NK-92 (cell line): ENCODE results near the gene KLF5.
"Not testable (repeated sequence)": the region's sequence is repeated elsewhere in the genome, so short reads cannot be mapped to it uniquely, and the experiment has no call there.

Experiments used
- DNase-seq: peaks from one replicate; lab custom pipeline; 2025; ENCODE audit not compliant: unreplicated experiment; lab: John Stamatoyannopoulos, UW

KLF5 gene

DNA sequence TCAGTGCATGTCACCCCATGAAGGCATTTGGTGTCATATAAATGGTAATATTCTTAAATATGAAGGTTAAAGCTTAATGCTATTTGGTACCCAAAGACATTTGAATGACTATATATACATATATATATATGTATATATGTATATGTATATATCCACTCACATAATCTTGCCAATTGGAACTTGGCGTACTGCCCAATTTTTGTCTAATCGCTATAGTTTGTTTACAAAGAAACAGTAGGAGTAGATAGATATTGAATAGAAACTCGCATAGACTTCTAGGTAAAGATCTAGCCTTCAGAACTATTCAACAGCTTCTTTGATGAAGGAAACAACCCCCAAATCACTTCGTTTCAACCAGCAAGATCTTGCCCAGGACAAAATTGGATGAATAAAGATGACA is 24.1 kb downstream of the KLF5 start:
- no peak for DNase-seq

DNA sequence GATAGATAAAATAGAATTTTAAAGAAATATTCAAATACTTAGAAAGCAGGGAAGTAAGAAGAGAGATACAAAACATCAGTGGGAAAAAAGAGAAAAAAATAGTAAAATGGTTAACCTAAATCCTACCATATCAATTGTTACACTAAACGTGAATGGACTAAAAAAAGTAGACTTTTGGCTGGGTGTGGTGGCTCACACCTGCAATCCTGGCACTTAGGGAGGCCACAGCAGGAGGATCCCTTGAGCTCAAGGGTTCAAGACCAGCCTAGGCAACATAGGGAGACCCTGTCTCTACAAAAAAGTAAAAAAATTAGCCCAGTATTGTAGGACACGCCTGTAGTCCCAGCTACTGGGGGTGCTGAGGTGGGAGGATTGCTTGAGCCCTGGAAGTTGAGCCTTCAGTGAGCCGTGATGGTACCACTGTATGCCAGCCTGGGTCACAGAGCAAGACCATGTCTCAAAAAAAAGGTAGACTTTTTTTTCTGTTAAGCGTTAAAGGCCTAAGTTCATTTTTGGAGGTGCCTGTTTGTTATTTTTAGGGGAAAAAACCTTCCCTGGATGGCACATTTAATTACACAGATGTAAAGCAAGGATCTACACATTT is 29.6 kb downstream of the KLF5 start:
- DNase-seq = no peak

DNA sequence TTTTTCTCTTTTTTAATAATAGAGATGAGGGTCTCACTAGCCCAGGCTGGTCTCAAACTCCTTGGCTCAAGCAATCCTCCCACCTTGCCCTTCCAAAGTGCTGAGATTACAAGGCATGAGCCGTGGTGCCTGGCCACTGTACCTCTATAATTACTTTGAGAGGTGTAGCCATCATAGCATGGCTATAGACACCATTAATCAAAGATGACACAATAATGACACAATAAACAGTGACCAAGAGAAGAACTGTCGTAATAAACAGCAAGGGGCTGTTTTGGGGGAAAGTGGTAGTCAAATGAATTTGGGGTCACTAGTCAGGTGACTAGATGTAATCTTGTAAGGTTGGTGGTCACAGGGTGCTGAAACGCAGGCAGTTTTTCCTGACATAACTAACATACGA is 30.4 kb downstream of the KLF5 start:
- no peak for DNase-seq

DNA sequence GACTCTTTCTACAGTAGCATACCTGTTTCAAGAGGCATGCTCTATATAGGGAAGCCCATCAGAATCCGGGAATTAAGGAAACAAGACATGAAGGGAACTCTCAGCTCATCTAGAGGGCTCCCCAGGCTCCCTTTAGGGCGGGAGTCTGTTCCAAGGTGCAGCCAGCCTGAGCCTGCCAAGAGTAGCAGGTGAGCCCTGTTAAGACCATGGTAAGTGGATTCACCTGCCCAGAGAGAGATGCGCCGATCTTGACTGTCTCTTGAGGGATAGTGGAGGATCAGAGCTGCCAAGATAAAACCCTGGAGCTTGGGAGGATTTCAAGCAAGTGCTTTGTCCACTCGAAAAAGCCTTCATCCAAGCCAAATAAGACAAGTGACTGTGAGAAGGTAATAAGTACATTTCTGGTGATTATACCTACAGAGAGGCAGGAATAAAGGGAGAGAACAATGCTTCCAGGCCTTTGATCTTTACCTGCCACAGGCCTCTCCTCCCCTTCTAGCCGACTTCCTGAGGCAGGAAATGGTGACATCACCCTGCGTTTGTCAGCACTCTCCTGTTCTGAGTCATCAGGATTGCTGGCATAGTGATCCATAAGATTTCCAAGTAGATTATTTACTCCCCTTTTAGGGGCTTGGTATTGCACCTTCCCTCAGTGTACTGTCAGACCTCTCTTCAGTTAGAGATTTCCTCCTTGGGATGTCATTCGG is 31.5 kb downstream of the KLF5 start:
- no peak for DNase-seq

GRCh38 chr13:73090823-73091187 is 32.0 kb downstream of the KLF5 start:
- no peak for DNase-seq

DNA sequence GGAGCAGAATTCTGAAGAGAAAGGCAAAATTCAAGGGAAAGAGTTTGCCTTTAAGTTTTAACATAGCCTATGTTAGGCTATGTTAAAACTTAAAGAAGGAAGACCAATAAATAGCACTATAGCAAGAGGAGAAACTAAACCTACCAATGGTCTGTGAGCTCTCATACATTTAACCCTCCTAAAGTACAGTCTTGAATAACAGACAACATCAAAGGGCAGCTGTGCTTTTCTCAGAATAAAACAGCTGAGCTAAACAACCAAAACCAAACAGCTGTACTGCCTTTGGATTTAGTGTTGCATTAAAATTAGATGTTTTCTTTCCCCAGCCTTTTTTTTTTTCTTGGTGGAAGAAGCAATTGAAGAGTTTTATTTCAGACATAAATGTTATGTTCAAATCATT is 34.0 kb downstream of the KLF5 start:
- no peak for DNase-seq

- DNase-seq = no peak
These were observed 37.4 kb downstream of the KLF5 start for GRCh38 chr13:73096173-73096572.

- DNase-seq = no peak
These were observed 37.8 kb downstream of the KLF5 start for GRCh38 chr13:73096638-73097037.

DNA sequence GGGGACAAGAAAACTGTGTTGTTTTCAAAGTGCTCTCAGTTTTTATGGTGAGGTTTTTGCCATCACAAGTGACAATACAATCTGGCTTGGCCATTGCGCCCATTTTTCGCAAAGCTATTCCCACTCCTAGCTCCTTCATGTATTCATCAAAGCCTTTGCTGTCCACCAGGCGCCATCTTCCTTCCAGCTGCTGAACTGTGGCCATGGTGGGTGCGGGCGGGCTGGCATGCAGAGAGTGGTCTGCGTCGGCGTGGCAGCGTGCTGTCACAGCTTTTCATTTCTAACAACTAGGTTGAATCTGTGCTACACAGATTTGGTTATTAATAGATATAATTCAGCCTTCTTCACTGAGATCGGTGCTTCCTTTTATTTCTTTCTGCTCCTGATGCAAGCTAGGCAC is 42.0 kb downstream of the KLF5 start:
- DNase-seq = not testable (repeated sequence)

DNA sequence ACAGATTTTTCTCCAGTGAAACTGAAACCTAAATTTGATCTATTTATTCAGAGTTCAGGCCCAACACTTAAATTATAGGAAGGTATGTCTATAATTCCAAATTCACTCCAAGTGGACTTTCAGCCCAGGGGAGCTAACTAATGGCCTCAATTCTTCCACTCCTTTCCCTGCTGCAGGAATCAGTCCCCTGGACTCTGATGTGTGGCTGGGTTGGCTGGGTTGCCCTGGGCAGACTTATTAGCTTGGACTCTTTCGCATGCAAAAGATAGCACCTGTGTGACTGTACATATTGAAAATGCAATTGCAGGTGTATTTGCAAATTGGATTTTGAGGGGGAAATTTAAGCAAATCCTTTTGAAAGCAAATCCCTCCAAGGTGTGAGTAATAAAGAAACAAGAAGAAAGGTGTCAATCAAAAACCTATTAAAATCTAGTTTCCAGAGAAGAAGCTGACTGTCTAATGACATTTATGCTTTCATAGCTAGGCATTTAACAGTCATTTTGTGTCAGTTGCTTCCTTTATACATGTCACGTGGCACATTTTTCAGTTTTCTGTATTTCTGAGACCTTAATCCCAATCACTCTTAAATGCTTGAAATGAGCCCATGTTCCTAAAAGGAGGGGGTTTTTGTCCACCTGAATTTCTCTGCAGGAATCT is 42.7 kb downstream of the KLF5 start:
- no peak for DNase-seq

GRCh38 chr13:73103238-73103637 is 44.4 kb downstream of the KLF5 start:
- DNase-seq = no peak

DNA sequence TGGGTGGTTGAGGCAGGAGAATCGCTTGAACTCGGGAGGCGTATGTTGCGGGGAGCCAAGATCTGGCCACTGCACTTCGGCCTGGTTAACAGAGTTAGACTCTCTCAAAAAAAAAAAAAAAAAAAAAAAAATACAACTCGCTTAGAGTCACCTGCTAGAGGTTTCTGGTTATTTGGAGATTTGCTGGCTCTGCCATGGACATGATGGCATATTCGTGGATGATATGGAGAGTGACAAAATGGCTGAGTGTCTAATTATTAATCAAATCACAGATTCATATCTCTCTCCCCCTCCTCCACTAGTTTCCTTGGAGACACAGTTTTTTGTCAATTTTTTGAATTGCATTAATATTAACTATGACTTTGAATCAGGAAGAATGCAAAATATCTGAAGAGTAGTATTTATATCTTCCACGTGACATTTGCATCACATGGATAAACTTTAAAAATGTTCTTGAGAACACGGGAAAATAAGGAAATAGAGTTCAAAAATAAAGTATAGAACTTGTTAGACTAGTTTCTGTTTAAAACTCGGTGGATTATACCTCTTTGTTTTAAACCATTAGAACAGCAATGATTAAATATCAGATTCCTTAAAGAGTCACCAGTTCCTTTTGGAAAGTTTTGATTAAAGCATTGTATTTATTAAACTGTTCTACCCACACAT is 47.8 kb downstream of the KLF5 start:
- DNase-seq = no peak

GRCh38 chr13:73107481-73107880 is 48.7 kb downstream of the KLF5 start:
- no peak for DNase-seq

DNA sequence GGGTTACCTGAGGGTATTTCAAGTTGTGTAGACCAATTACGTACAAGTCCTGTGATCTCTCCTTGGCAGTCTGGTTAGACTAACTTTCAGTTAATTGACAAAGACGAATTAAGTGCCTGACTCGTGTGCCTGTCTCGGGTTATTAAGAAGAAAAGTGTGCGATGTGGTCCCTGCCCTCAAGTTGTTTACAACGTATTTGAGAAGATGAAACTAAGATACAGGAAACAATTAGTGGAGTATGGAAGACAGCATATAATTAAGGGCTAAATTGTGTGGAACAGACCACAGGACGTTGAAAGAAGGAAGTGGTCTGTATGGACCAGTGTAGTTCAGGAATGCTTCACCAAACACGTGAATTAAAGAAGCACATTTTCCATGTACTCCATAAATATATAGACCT is 49.2 kb downstream of the KLF5 start:
- DNase-seq = no peak

- no peak for DNase-seq
These were observed 50.6 kb downstream of the KLF5 start for GRCh38 chr13:73109288-73109899.

- DNase-seq = no peak
These were observed 51.2 kb downstream of the KLF5 start for GRCh38 chr13:73109969-73110368.

DNA sequence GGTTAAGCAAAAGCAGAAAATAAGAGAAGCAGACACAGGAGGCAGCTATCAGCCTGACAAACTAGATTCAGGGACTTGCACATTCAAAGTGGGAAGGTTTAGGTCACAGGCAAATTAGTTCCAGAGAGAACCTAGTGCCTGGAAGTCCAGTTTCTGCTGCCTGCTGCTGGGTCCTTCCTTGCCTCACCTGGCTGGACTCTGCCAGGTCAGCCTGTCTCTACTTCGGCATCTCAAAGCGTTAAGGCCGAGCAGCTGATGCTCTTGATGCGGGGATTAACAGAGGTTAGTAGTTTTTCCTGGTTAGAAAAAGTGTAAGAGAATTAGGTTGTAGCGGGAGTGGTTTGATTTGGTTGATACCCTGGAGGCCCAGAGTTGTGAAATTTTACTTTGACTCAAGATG is 52.0 kb downstream of the KLF5 start:
- no peak for DNase-seq

DNA sequence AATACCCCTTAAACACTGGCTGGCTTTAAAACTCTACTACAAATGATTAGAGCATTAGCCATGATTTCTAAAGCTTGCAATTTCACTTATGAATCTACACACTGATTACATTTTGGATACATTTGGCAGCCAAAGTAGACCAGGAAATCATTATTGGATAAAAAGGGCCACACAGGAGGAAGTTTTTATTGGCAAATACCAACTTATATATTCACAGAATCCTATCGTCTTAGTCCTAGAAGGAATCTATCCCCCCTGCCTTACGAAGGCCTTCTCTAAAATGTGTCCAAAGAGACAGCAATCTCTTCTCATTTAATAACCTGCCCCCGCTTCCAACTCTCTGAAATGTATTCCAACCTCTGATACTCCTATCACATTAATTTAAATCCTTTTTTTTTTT is 52.5 kb downstream of the KLF5 start:
- no peak for DNase-seq

- DNase-seq = no peak
These were observed 60.8 kb downstream of the KLF5 start for GRCh38 chr13:73119612-73120011.
